K562 (cell line): ENCODE data around the gene MAP3K2. TPM values are rescaled to one million over a fixed set of nuclear protein-coding genes. Genes with fewer than 3 reads are reported as not detected.
A peak's percentile ranks its signal among the peaks of the same experiment; 100 is the strongest.

Source experiments
- ATF7 ChIP-seq: fragments of 450-650 bp; IDR thresholded peaks from 2 replicates; pipeline ENCODE4 v1.7.1; 2014; ENCODE audit warnings: mild to moderate bottlenecking, moderate library complexity
- CBX3 ChIP-seq, 2 experiments: IDR thresholded peaks; 1 replicate in 1 of 2; 2 replicates in 1 of 2; pipeline ENCODE4 v1.6.1; 2012; ENCODE audit warnings: inconsistent platforms in 2 of 2, low read length in 2 of 2, borderline replicate concordance in 1 of 2, control low read depth in 1 of 2
- CREM ChIP-seq: IDR thresholded peaks from 2 replicates; pipeline ENCODE4 v1.6.1; 2014; ENCODE audit warnings: antibody characterized with exemption, low read depth
- DIDO1 ChIP-seq: fragments of 450-650 bp; IDR thresholded peaks from 2 replicates; pipeline ENCODE4 v1.6.1; 2016; ENCODE audit warnings: low read depth, missing biosample characterization, missing genetic modification characterization
- ERF ChIP-seq: fragments of 450-650 bp; formaldehyde crosslinking; IDR thresholded peaks from 2 replicates; pipeline ENCODE4 v1.4.0; 2020; ENCODE audit warnings: mild to moderate bottlenecking, mixed read lengths
- JUND ChIP-seq, 2 experiments: IDR thresholded peaks; 2 replicates in 1 of 2; 3 replicates in 1 of 2; pipeline ENCODE4 v1.6.1; 2011; ENCODE audit warnings: borderline replicate concordance in 2 of 2, low read depth in 2 of 2, low read length in 2 of 2, improper control_type of control experiment in 1 of 2, missing biosample characterization in 1 of 2, missing genetic modification characterization in 1 of 2, missing genetic modification reagents in 1 of 2
- KHSRP ChIP-seq: fragments of 450-650 bp; IDR thresholded peaks from 2 replicates; pipeline ENCODE4 v1.6.1; 2017
- LEF1 ChIP-seq: fragments of 450-650 bp; IDR thresholded peaks from 2 replicates; pipeline ENCODE4 v1.6.1; 2016; ENCODE audit warnings: mild to moderate bottlenecking
- MAZ ChIP-seq, 2 experiments: fragments of 450-650 bp in 1 of 2; sonication (generic) in 1 of 2; formaldehyde crosslinking; IDR thresholded peaks in 1 of 2; conservative IDR thresholded peaks in 1 of 2; 2 replicates each; pipeline versions ENCODE4 v1.4.0 to v1.5.0; 2020; ENCODE audit warnings: mild to moderate bottlenecking in 1 of 2, missing genetic modification reagents in 1 of 2
- MEIS2 ChIP-seq: fragments of 450-650 bp; IDR thresholded peaks from 2 replicates; pipeline ENCODE4 v1.6.1; 2014; ENCODE audit warnings: mild to moderate bottlenecking; ENCODE audit not compliant: partially characterized antibody
- MNT ChIP-seq, 2 experiments: fragments of 450-650 bp; conservative IDR thresholded peaks; 2 replicates each; pipeline ENCODE4 v1.6.1; 2017; ENCODE audit warnings: mild to moderate bottlenecking in 2 of 2, moderate library complexity in 2 of 2
- PYGO2 ChIP-seq: fragments of 450-650 bp; IDR thresholded peaks from 2 replicates; pipeline ENCODE4 v1.6.1; 2016; ENCODE audit warnings: mild to moderate bottlenecking, missing genetic modification characterization, moderate library complexity, missing compliant biosample characterization
- RFX7 ChIP-seq: fragments of 250-450 bp; sonication (Bioruptor Pico); IDR thresholded peaks from 2 replicates; pipeline ENCODE4 v1.5.1; 2021; ENCODE audit warnings: mild to moderate bottlenecking
- SREBF1 ChIP-seq: fragments of 150-350 bp; IDR thresholded peaks from 2 replicates; pipeline ENCODE4 v1.6.1; 2014; ENCODE audit warnings: antibody characterized with exemption, low read depth, low read length, borderline replicate concordance
- TFAM ChIP-seq: fragments of 250-450 bp; sonication (Bioruptor Pico); conservative IDR thresholded peaks from 2 replicates; pipeline ENCODE4 v1.5.0; 2021; ENCODE audit warnings: mild to moderate bottlenecking, moderate library complexity
- TFAP4 ChIP-seq: sonication (generic); formaldehyde crosslinking; IDR thresholded peaks from 2 replicates; pipeline ENCODE4 v1.8.0; 2022; ENCODE audit warnings: missing genetic modification reagents, mild to moderate bottlenecking, moderate library complexity, borderline replicate concordance
- VEZF1 ChIP-seq: fragments of 200-800 bp; sonication (Bioruptor generic); IDR thresholded peaks from 2 replicates; pipeline ENCODE4 v1.6.1; 2017; ENCODE audit warnings: missing genetic modification characterization, missing compliant biosample characterization
- XRCC5 ChIP-seq: fragments of 200-400 bp; formaldehyde crosslinking; IDR thresholded peaks from 2 replicates; pipeline ENCODE4 v1.6.1; 2017; ENCODE audit warnings: low read depth, mild to moderate bottlenecking, low read length
- ZBTB11 ChIP-seq, 3 experiments: fragments of 200-800 bp in 1 of 3; fragments of 250-450 bp in 1 of 3; fragments of 450-650 bp in 1 of 3; sonication (Bioruptor Pico) in 1 of 3; sonication (Bioruptor generic) in 1 of 3; formaldehyde crosslinking in 1 of 3; IDR thresholded peaks; 2 replicates each; pipeline versions ENCODE4 v1.6.1 to v1.8.0; 2016 to 2022; ENCODE audit warnings: mild to moderate bottlenecking in 2 of 3, missing genetic modification characterization in 2 of 3, missing compliant biosample characterization in 1 of 3, moderate library complexity in 1 of 3
- polyA plus RNA-seq, 8 experiments: library from polyadenylated mRNA; depleted of rRNA in 4 of 8; stranded (reverse) in 5 of 8; unstranded in 3 of 8; fragments of >200 nt; fragmentation: Nextera tagmentation in 2 of 8; fragmentation: Illumina TruSeq in 1 of 8; extraction: Ambion mirVana in 2 of 8; extraction: Trizol in 1 of 8; gene quantifications; 2 replicates each; pipeline versions ENCODE4 v1.2.1 to v1.2.3, GENCODE V29; 2011 to 2014; ENCODE audit warnings: inconsistent platforms in 1 of 8, missing spikeins in 1 of 8
- total RNA-seq, 7 experiments: library from RNA; depleted of rRNA in 6 of 7; stranded (reverse); fragments of >200 nt in 6 of 7; fragmentation: Illumina TruSeq in 2 of 7; extraction: Trizol in 2 of 7; gene quantifications; 2 replicates each; pipeline versions ENCODE4 v1.2.1 to v1.2.3, GENCODE V29; 2011 to 2021; ENCODE audit warnings: low replicate concordance in 1 of 7

The MAP3K2 gene
- total and polyA plus RNA-seq, 9 of the 15 experiments (the other 6 are each of a cell fraction or from before 2014, with no cell fraction given), result 1.2 to 14.2 (median 5.7) TPM

- TF ChIP-seq TFAP4 (CRISPR knock-in tag) (peak; percentile 36; the same call in 1 of the 2 replicates), CREM (peak; percentile 95), ZBTB11 (CRISPR knock-in tag; IDR thresholded peaks at IDR 0.05) (peak in 1 of 3 experiments; percentile 77; a peak in 1 of 6 replicates), VEZF1 (CRISPR knock-in tag) (peak; percentile 87), DIDO1 (tag) (no peak), KHSRP (no peak), MAZ (CRISPR knock-in tag; conservative IDR thresholded peaks at IDR 0.05 in 1 of 2, IDR thresholded peaks at IDR 0.05 in 1 of 2) (peak in 1 of 2 experiments; percentile 15; a peak in 1 of 4 replicates), SREBF1 (no peak), RFX7 (CRISPR knock-in tag) (no peak), CBX3 (IDR thresholded peaks at IDR 0.05; ENCODE audit: borderline replicate concordance in 1 of 2, low read length in 2 of 2) (peak in 1 of 2 experiments; percentile 10; a peak in 1 of 3 replicates), PYGO2 (tag) (no peak), MNT (conservative IDR thresholded peaks at IDR 0.05) (peak; percentile 55 to 66; a peak in 3 of 4 replicates), TFAM (CRISPR knock-in tag) (no peak), XRCC5 (no peak), MEIS2 (peak; percentile 61), ERF (CRISPR knock-in tag) (0 out of 2 replicates have a peak, but pooled peaks have one; percentile 42), ATF7 (peak; percentile 81), JUND (IDR thresholded peaks at IDR 0.05; ENCODE audit: borderline replicate concordance, low read depth, low read length) (0 out of 2 replicates have a peak, but pooled peaks have one; percentile 10), JUND (tag; IDR thresholded peaks at IDR 0.05; ENCODE audit: borderline replicate concordance, low read depth, low read length) (no peak), LEF1 (no peak)
These were observed at the start of gene MAP3K2 (continued) for GRCh38 chr2:127387655-127388422.
